ENCODE results near the gene ANXA1.

ANXA1 gene

GRCh38 chr9:73141282-73141681, 10.4 kb upstream of the ANXA1 start:
- no peak for DNase-seq

DNA sequence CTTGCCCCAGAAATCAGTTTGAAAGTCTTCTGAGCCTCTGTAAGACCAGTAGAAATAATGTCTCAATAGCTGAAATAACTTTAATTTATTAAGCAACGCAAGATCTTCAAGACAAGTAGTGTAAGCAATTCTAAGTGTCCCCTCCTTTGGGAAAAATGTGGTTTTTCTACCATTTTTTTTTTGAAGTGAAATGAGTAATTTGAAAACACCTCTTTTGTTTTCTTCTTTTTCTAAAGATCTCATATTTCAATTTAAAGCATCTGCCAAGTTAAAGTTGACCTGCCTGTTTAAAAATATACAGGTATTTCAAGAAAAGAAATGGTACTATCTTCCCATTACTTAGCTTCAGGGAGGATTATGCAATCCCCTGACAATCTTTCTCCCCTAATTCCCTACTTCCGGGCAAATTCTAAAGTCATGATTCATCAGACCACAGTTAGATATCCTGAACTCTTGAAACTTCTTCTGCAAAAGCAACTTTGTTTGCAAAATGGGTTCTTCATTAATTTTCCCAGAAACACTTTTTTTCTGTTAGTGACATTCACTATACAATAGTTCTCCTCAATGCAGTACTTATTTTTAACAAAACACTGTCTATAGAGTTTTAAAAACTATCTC, 7.8 kb upstream of the ANXA1 start:
- no peak for DNase-seq

GRCh38 chr9:73146111-73146815, 5.4 kb upstream of the ANXA1 start:
- DNase-seq: no peak

- DNase-seq: no peak
Measured at GRCh38 chr9:73148447-73148937, 3.2 kb upstream of the ANXA1 start.

DNA sequence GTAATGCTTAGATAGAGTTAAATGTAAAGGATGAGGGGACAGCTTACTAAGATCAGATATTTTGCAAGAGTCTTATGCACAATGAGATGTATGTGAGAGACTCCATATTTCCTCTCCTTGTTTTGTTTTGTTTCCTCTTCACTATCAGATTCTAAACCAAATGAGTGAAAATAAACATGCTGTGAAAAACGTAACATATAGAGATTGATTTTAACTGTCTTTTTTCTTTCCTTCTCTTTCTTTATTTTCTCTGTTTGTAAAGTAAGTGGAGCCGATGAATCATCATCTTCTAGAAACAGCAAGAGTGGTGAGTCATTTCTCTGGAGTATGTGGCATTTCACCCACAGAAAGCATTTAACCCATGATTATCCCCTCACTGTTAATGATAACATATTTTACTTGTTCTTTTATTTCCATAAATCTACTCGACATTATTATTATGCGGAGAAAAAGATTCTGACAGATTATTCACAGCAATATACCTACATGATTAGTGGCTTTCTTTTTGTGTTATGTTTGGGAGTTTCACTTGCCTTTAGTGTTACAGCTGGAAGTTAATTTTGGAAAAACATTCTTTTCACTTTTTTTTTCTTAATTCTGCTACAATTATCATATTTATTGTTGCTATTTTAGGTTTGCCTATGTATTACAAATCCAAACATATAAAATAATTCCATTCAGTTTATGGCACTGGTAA, 2.1 kb upstream of the ANXA1 start:
- DNase-seq: no peak

- DNase-seq: no peak
Measured at GRCh38 chr9:73152543-73152844, 829 bp downstream of the ANXA1 start.

GRCh38 chr9:73152953-73153352, 1.3 kb downstream of the ANXA1 start:
- no peak for DNase-seq

GRCh38 chr9:73153793-73154227, 2.1 kb downstream of the ANXA1 start:
- DNase-seq: no peak

- DNase-seq: no peak
Measured at GRCh38 chr9:73154271-73154670, 2.6 kb downstream of the ANXA1 start.

DNA sequence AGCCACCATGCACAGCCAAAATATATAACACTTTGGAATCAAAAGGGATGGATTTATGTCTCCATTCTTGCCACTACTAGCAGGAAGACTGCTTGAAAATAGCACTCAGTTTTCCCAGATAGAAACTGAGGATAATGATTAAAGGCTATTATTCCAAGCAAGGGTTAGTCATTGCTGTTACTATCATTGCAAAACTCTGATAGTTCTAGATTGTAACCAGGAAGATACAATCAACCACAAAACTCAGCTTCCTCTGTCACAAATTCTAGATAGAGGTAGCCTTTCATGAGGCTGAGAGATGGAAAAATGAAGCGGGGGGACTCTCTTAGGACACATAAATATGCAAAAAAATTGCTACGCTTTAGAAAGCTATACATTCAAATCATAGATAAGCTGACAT, 3.1 kb downstream of the ANXA1 start:
- DNase-seq: no peak

- no peak for DNase-seq
Measured at GRCh38 chr9:73155377-73155776, 3.7 kb downstream of the ANXA1 start.

GRCh38 chr9:73155968-73156864, 4.6 kb downstream of the ANXA1 start:
- no peak for DNase-seq

DNA sequence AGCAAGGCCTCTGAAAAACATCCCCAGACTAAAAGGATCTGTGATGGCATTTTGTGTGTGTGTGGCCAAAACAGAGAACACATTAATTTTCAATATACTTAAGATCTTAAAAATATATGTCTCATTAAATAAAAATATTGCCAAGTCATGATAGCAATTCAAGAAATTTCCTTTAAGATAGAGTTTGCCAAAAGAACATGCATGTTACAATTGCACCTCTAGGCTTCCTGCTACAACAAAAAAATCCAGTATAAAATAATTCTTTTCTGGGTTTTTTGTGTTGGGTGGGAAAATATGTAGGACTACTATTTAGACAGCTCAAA, 5.2 kb downstream of the ANXA1 start:
- no peak for DNase-seq

GRCh38 chr9:73157811-73158210, 6.1 kb downstream of the ANXA1 start:
- DNase-seq: no peak

DNA sequence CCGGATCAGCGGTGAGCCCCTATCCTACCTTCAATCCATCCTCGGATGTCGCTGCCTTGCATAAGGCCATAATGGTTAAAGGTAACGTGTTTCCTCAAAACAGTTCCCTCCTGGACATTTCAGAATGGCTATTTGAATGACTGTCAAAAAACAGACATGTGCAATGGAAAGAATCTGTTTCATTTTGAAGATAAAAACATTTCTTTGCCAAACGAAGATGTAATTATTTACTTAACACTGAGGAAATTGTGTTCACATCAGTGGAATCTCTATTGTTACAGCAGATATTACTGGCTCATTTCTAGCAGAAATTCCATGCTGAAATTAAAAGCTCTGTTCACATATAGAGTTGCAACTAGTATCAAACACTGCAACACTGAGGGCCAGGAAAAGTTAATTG, 7.1 kb downstream of the ANXA1 start:
- DNase-seq: no peak

GRCh38 chr9:73160868-73161267, 9.2 kb downstream of the ANXA1 start:
- no peak for DNase-seq

- no peak for DNase-seq
Measured at GRCh38 chr9:73162987-73163768, 11.5 kb downstream of the ANXA1 start.

GRCh38 chr9:73165911-73166310, 14.2 kb downstream of the ANXA1 start:
- DNase-seq: no peak

DNA sequence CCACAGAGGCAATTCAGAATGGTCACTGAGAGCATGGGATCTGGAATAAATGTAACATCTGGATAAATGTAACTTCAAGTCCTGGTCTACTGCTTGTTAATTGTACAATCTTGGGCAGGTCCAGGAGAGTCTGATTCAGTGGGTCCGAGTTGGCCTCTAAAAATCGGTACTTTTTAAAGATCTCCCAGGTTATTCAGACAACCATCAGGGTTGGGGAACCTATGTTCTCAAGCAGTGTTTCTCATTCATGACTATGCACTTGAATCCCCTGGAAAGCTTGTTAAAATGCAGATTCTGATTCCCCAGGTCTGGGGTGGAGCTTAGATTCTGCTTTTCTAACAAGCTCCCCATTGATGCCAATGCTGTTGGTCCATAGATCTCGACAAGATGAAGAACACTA, 14.8 kb downstream of the ANXA1 start:
- DNase-seq: no peak

DNA sequence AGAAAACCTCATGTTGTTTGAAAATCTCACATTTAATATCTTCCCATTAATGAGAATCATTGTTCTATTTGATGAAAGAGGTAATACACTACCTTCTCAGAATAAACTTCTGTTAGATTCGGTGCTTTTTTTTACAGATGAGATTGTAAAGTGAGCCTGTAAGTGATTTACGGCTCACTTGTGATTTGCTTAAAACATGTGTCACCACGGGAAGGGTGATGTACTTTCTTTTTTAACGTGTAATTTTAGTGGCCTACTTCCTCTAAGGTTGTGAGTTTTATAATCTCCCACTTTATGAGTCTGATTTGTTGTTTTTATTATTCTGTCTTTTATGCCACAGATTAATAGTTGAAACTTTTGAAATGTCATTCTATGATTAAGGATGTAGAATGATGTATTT, 15.9 kb downstream of the ANXA1 start:
- no peak for DNase-seq

GRCh38 chr9:73168298-73168934, 16.8 kb downstream of the ANXA1 start:
- no peak for DNase-seq
